K562 (cell line): ENCODE data around the gene UBA3. TPM values are rescaled to one million over a fixed set of nuclear protein-coding genes. Genes with fewer than 3 reads are reported as not detected.

Source experiments
- ATAC-seq: fragments of 200-7000 bp; cut with Tn5 transposase; 3 replicates; pipeline ENCODE4 v1.9.1; 2020; ENCODE audit warnings: moderate library complexity
- BruUV-seq: library from RNA; stranded (reverse); fragments of 400-500 nt; replicated peaks from 2 replicates; lab custom pipeline; 2021; lab: Mats Ljungman, UMichigan
- CTCF ChIA-PET: fragments of 300-600 bp; formaldehyde crosslinking; extraction: SDS; loops from one replicate; lab custom pipeline; 2021; ENCODE audit warnings: low intra/inter-chr PET ratio; lab: Yijun Ruan, JAX
- POLR2A ChIA-PET: fragments of 300-600, 350-650 bp; sonication (Branson Sonifier 250); formaldehyde crosslinking; extraction: SDS; loops from one replicate; lab custom pipeline; 2021; ENCODE audit warnings: antibody characterized with exemption, inconsistent platforms; lab: Yijun Ruan, JAX
- DNase-seq, 4 experiments: peaks; one replicate each; pipeline versions ENCODE4 v3.0.0 to v3.0.0-alpha.2; 2011 to 2018; ENCODE audit warnings: low spot score in 3 of 4, mixed read lengths in 3 of 4; ENCODE audit errors: extremely low read depth in 1 of 4
- FAIRE-seq: peaks from 2 replicates; lab custom pipeline; 2011; peaks lifted over from hg19 to GRCh38; lab: Jason Lieb, UNC
- H2AFZ ChIP-seq: 2 replicates; pipeline ENCODE4 v1.6.0; 2011; ENCODE audit warnings: low read depth, low read length, control low read depth, inconsistent platforms
- H3K27ac ChIP-seq: fragments of 200-600 bp; 3 replicates; pipeline ENCODE4 v1.8.0; 2011; ENCODE audit warnings: low read depth, mild to moderate bottlenecking, control low read depth, inconsistent platforms, low read length, moderate library complexity, mixed read lengths; ENCODE audit errors: extremely low read depth
- H3K27me3 ChIP-seq, 2 experiments: fragments of 300-600 bp in 1 of 2; 2 replicates in 1 of 2; 3 replicates in 1 of 2; pipeline versions ENCODE4 v1.6.0 to v1.8.0; 2011; ENCODE audit warnings: inconsistent platforms in 2 of 2, low read length in 2 of 2, mild to moderate bottlenecking in 1 of 2, mixed read lengths in 1 of 2, moderate library complexity in 1 of 2; ENCODE audit not compliant: control insufficient read depth in 2 of 2, insufficient read depth in 2 of 2
- H3K36me3 ChIP-seq: fragments of 300-600 bp; 3 replicates; pipeline ENCODE4 v1.8.0; 2011; ENCODE audit warnings: mild to moderate bottlenecking, low read length, inconsistent platforms; ENCODE audit not compliant: control insufficient read depth, insufficient read depth
- H3K4me1 ChIP-seq, 2 experiments: fragments of 200-600 bp in 1 of 2; replicated peaks in 1 of 2; 2 replicates in 1 of 2; 3 replicates in 1 of 2; pipeline versions ENCODE4 v1.5.1 to v1.8.0; 2011; ENCODE audit warnings: inconsistent platforms in 2 of 2, low read length in 2 of 2, mild to moderate bottlenecking in 1 of 2, mixed read lengths in 1 of 2, moderate library complexity in 1 of 2; ENCODE audit not compliant: control insufficient read depth in 2 of 2, insufficient read depth in 2 of 2
- H3K4me2 ChIP-seq: 2 replicates; pipeline ENCODE4 v1.6.1; 2011; ENCODE audit warnings: low read length, control low read depth, inconsistent platforms, mixed read lengths; ENCODE audit not compliant: insufficient read depth
- H3K4me3 ChIP-seq: fragments of 200-600 bp; sonication (generic), shearing (Covaris generic); 2 replicates; pipeline ENCODE4 v1.5.1; 2016; ENCODE audit warnings: control low read depth, inconsistent platforms
- H3K79me2 ChIP-seq: fragments of 200-600 bp; 3 replicates; pipeline ENCODE4 v1.8.0; 2011; ENCODE audit warnings: low read length, inconsistent platforms; ENCODE audit not compliant: control insufficient read depth, insufficient read depth
- H3K9ac ChIP-seq, 2 experiments: 2 replicates each; pipeline versions ENCODE4 v1.6.0 to v1.6.1; 2011; ENCODE audit warnings: low read depth in 2 of 2, low read length in 2 of 2, control low read depth in 1 of 2, inconsistent platforms in 1 of 2, mild to moderate bottlenecking in 1 of 2, mixed read lengths in 1 of 2; ENCODE audit not compliant: insufficient read depth in 1 of 2
- H3K9me1 ChIP-seq: one replicate; pipeline ENCODE4 v1.6.0; 2011; ENCODE audit warnings: inconsistent platforms, mild to moderate bottlenecking, low read length, moderate library complexity; ENCODE audit not compliant: control insufficient read depth, insufficient read depth
- H3K9me3 ChIP-seq: replicated peaks from 2 replicates; pipeline ENCODE4 v1.5.1; 2011; ENCODE audit warnings: low read depth, low read length, inconsistent platforms; ENCODE audit not compliant: control insufficient read depth, insufficient read depth
- H4K20me1 ChIP-seq: replicated peaks from 2 replicates; pipeline ENCODE4 v1.6.1; 2011; ENCODE audit warnings: low read length, inconsistent platforms, mixed read lengths; ENCODE audit not compliant: control insufficient read depth, insufficient read depth
- ASH1L ChIP-seq: fragments of 450-650 bp; IDR thresholded peaks from 2 replicates; pipeline ENCODE4 v1.6.1; 2018; ENCODE audit warnings: borderline replicate concordance, mild to moderate bottlenecking, low read depth; ENCODE audit not compliant: partially characterized antibody
- CXXC5 ChIP-seq: fragments of 250-450 bp; sonication (Bioruptor Pico); IDR thresholded peaks from 2 replicates; pipeline ENCODE4 v1.8.0; 2022; ENCODE audit warnings: inconsistent platforms, mild to moderate bottlenecking, moderate library complexity
- NCOA1 ChIP-seq: fragments of 450-650 bp; IDR thresholded peaks from 2 replicates; pipeline ENCODE4 v1.6.1; 2016; ENCODE audit warnings: low read depth
- NCOA6 ChIP-seq: fragments of 450-650 bp; IDR thresholded peaks from 2 replicates; pipeline ENCODE4 v1.6.1; 2017; ENCODE audit warnings: mild to moderate bottlenecking
- NR2C2 ChIP-seq, 2 experiments: fragments of 200-800 bp in 1 of 2; sonication (Bioruptor generic) in 1 of 2; sonication (generic) in 1 of 2; formaldehyde crosslinking in 1 of 2; IDR thresholded peaks; 2 replicates each; pipeline versions ENCODE4 v1.6.1 to v1.8.0; 2016 to 2022; ENCODE audit warnings: mild to moderate bottlenecking in 1 of 2, missing compliant biosample characterization in 1 of 2, missing genetic modification characterization in 1 of 2, missing genetic modification reagents in 1 of 2
- POU5F1 ChIP-seq: fragments of 150-350 bp; IDR thresholded peaks from 2 replicates; pipeline ENCODE4 v1.6.1; 2014; ENCODE audit warnings: borderline replicate concordance, low read length, low read depth, mild to moderate bottlenecking; ENCODE audit not compliant: partially characterized antibody
- RAD21 ChIP-seq, 2 experiments: fragments of 250-450 bp in 1 of 2; fragments of 450-650 bp in 1 of 2; sonication (Bioruptor Pico) in 1 of 2; formaldehyde crosslinking in 1 of 2; IDR thresholded peaks in 1 of 2; conservative IDR thresholded peaks in 1 of 2; 2 replicates each; pipeline versions ENCODE4 v1.4.0 to v1.8.0; 2020 to 2022; ENCODE audit warnings: mild to moderate bottlenecking in 2 of 2, moderate library complexity in 1 of 2
- ZNF24 ChIP-seq: fragments of 450-650 bp; IDR thresholded peaks from 2 replicates; pipeline ENCODE4 v1.6.1; 2016
- WGBS: fragments of 100-300 bp; shearing (Covaris generic); methylation state at CpG from one replicate; pipeline ENCODE4 v1.1.6; 2016; ENCODE audit warnings: low coverage, mixed read lengths; ENCODE audit not compliant: insufficient coverage; ENCODE audit errors: missing lambda C conversion rate; 5-methylcytosine and 5-hydroxymethylcytosine counted together
- in situ Hi-C: fragments of 300-500 bp; cut with MboI; formaldehyde crosslinking; loops from 4 replicates; pipeline ENCODE4 v1.15.0; 2018; ENCODE audit warnings: inconsistent platforms, mixed read lengths
- intact Hi-C: fragments of 100-400 bp; cut with micrococcal nuclease; formaldehyde crosslinking; loops from 2 replicates; pipeline ENCODE4 v1.14.2; 2022
- polyA plus RNA-seq, 8 experiments: library from polyadenylated mRNA; depleted of rRNA in 4 of 8; stranded (reverse) in 5 of 8; unstranded in 3 of 8; fragments of >200 nt; fragmentation: Nextera tagmentation in 2 of 8; fragmentation: Illumina TruSeq in 1 of 8; extraction: Ambion mirVana in 2 of 8; extraction: Trizol in 1 of 8; gene quantifications; 2 replicates each; pipeline versions ENCODE4 v1.2.1 to v1.2.3, GENCODE V29; 2011 to 2014; ENCODE audit warnings: inconsistent platforms in 1 of 8, missing spikeins in 1 of 8
- total RNA-seq, 7 experiments: library from RNA; depleted of rRNA in 6 of 7; stranded (reverse); fragments of >200 nt in 6 of 7; fragmentation: Illumina TruSeq in 2 of 7; extraction: Trizol in 2 of 7; gene quantifications; 2 replicates each; pipeline versions ENCODE4 v1.2.1 to v1.2.3, GENCODE V29; 2011 to 2021; ENCODE audit warnings: low replicate concordance in 1 of 7
- TF ChIP-seq, protein P1 (sequence below): fragments of 200-800 bp; sonication (Bioruptor generic); IDR thresholded peaks from 2 replicates; pipeline ENCODE4 v1.6.1; 2016; ENCODE audit warnings: missing genetic modification characterization, missing compliant biosample characterization

UBA3 gene
- total and polyA plus RNA-seq, 9 of the 15 experiments (the other 6 are each of a cell fraction or from before 2014, with no cell fraction given), result 23.2 to 80.0 (median 38.6) TPM

DNA sequence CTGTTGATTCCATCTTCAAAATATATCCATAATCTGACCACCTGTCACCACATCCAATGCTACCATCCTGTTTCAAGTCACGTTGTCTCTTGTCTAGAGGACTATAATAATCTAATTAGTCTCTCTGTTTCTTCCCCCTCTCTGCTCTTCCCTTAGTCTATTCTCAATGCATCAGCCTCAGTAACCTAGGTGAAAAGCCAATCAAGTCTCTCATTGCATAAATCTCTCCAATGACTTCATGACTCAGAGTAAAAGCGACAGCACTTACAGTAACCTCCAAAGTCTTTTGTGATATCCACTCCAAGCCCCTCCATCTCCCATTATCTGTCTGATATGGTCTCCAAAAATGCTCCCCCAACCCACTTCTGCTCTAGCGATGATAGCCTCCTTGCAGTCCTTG is 7.2 kb downstream of the UBA3 start (continued):
- TF ChIP-seq ASH1L, result no peak
- TF ChIP-seq NR2C2 (CRISPR knock-in tag; IDR thresholded peaks at IDR 0.05), result no peak
- TF ChIP-seq NR2C2 (tag; IDR thresholded peaks at IDR 0.05), result no peak
- TF ChIP-seq CXXC5, result no peak
- no peak for TF ChIP-seq NCOA1
- TF ChIP-seq, protein P1, sequence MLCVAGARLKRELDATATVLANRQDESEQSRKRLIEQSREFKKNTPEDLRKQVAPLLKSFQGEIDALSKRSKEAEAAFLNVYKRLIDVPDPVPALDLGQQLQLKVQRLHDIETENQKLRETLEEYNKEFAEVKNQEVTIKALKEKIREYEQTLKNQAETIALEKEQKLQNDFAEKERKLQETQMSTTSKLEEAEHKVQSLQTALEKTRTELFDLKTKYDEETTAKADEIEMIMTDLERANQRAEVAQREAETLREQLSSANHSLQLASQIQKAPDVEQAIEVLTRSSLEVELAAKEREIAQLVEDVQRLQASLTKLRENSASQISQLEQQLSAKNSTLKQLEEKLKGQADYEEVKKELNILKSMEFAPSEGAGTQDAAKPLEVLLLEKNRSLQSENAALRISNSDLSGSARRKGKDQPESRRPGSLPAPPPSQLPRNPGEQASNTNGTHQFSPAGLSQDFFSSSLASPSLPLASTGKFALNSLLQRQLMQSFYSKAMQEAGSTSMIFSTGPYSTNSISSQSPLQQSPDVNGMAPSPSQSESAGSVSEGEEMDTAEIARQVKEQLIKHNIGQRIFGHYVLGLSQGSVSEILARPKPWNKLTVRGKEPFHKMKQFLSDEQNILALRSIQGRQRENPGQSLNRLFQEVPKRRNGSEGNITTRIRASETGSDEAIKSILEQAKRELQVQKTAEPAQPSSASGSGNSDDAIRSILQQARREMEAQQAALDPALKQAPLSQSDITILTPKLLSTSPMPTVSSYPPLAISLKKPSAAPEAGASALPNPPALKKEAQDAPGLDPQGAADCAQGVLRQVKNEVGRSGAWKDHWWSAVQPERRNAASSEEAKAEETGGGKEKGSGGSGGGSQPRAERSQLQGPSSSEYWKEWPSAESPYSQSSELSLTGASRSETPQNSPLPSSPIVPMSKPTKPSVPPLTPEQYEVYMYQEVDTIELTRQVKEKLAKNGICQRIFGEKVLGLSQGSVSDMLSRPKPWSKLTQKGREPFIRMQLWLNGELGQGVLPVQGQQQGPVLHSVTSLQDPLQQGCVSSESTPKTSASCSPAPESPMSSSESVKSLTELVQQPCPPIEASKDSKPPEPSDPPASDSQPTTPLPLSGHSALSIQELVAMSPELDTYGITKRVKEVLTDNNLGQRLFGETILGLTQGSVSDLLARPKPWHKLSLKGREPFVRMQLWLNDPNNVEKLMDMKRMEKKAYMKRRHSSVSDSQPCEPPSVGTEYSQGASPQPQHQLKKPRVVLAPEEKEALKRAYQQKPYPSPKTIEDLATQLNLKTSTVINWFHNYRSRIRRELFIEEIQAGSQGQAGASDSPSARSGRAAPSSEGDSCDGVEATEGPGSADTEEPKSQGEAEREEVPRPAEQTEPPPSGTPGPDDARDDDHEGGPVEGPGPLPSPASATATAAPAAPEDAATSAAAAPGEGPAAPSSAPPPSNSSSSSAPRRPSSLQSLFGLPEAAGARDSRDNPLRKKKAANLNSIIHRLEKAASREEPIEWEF (CRISPR knock-in tag), result no peak
- no peak for TF ChIP-seq ZNF24
- TF ChIP-seq, all 486 proteins: peak for 0

DNA sequence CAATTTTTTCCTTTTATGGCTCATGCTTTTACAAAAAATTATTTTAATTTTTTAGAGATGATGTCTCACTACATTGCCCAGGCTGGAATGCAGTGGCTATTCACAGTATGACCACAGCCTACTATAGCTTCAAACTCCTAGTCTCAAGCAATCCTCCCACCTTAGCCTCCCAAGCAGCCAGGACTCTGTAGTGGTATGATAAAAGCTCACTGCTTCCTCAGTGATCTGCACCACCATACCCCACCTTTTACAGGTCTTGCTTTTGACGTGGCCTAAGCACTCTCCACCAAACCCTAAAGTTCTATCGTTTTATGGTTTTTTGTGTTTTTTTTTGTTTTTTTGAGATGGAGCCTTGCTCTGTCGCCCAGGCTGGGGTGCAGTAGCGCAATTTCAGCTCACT is 14.0 kb downstream of the UBA3 start:
- Histone ChIP-seq H3K27ac (no peak overlapping the region), H3K9me1 (no peaks in the 10 kb centered on the region), H3K4me1 (no peaks in the 10 kb centered on the region), H3K9ac (no peak overlapping the region), H3K9me3 (no peaks in the 10 kb centered on the region), H2AFZ (no peak overlapping the region), H3K79me2 (no peaks in the 10 kb centered on the region), H3K36me3 (peaks cover 36% of the 10 kb centered on the region; the same call in 2 of the 3 replicates), H3K4me3 (no peak overlapping the region), H4K20me1 (no peaks in the 10 kb centered on the region), H3K4me2 (no peak overlapping the region), H3K27me3 (no peaks in the 10 kb centered on the region)
- TF ChIP-seq NCOA6, result no peak
- no peak for TF ChIP-seq RAD21 (CRISPR knock-in tag; conservative IDR thresholded peaks at IDR 0.05 in 1 of 2, IDR thresholded peaks at IDR 0.05 in 1 of 2)
- no peak for TF ChIP-seq POU5F1
- ChIA-PET CTCF (no interaction called here), POLR2A (no interaction called here)
- BruUV-seq, result no TSS peak
- ATAC-seq, result peak; percentile 53; the same call in 2 of the 3 replicates
- no peak for DNase-seq
- intact Hi-C loops, result no loop called here
- 72% methylated on average over 4 of the region's 4 CpGs for WGBS
- no peak for FAIRE-seq
- in situ Hi-C loops, result no loop called here
